H1 (cell line): ENCODE data around the gene RPIA.

Experiments
- CTCF ChIP-seq, 3 experiments: IDR thresholded peaks; 1 replicate in 2 of 3; 2 replicates in 1 of 3; pipeline versions ENCODE4 v1.5.1 to v1.6.1; 2011; ENCODE audit warnings: low read length in 3 of 3, mild to moderate bottlenecking in 3 of 3, inconsistent platforms in 2 of 3, low read depth in 1 of 3, moderate library complexity in 1 of 3; ENCODE audit not compliant: insufficient read depth in 1 of 3; ENCODE audit errors: control extremely low read depth in 1 of 3
- JUN ChIP-seq: IDR thresholded peaks from 2 replicates; pipeline ENCODE4 v1.6.1; 2011; ENCODE audit warnings: low read depth, mild to moderate bottlenecking, improper control_type of control experiment, low read length
- POLR2A ChIP-seq, 2 experiments: IDR thresholded peaks; 1 replicate in 1 of 2; 2 replicates in 1 of 2; pipeline ENCODE4 v1.6.1; 2011; ENCODE audit warnings: low read depth in 2 of 2, low read length in 2 of 2, mild to moderate bottlenecking in 2 of 2; ENCODE audit errors: control extremely low read depth in 1 of 2
- USF2 ChIP-seq: IDR thresholded peaks from 2 replicates; pipeline ENCODE4 v1.6.1; 2011; ENCODE audit warnings: low read length, improper control_type of control experiment

- TF ChIP-seq JUN = no peak
- TF ChIP-seq USF2 = no peak
- TF ChIP-seq CTCF (IDR thresholded peaks at IDR 0.05; ENCODE audit: control extremely low read depth in 1 of 3, insufficient read depth in 1 of 3, low read depth in 1 of 3, low read length in 3 of 3) = peak in 2 of 3 experiments; percentile 29 to 30; a peak in 2 of 4 replicates
- no peak for TF ChIP-seq POLR2A (IDR thresholded peaks at IDR 0.05; ENCODE audit: control extremely low read depth in 1 of 2, low read depth in 2 of 2, low read length in 2 of 2)
Measured at GRCh38 chr2:88667219-88667618, 24.3 kb upstream of the RPIA start.
